HUES48 (cell line): ENCODE measurements around the gene SPA17.

Source experiments
- H3K27ac ChIP-seq: one replicate; pipeline ENCODE4 v1.7.0; 2013; ENCODE audit warnings: low read depth, low read length, inconsistent platforms
- H3K27me3 ChIP-seq: 2 replicates; pipeline ENCODE4 v1.6.1; 2013; ENCODE audit warnings: mild to moderate bottlenecking, low read length; ENCODE audit not compliant: control insufficient read depth, insufficient read depth
- H3K36me3 ChIP-seq: 2 replicates; pipeline ENCODE4 v1.6.1; 2013; ENCODE audit warnings: low read length; ENCODE audit not compliant: control insufficient read depth, insufficient read depth
- H3K4me1 ChIP-seq: 2 replicates; pipeline ENCODE4 v1.6.1; 2013; ENCODE audit warnings: mild to moderate bottlenecking, low read length; ENCODE audit not compliant: control insufficient read depth, insufficient read depth
- H3K4me3 ChIP-seq: 2 replicates; pipeline ENCODE4 v1.5.1; 2013; ENCODE audit warnings: mild to moderate bottlenecking, low read depth, low read length
- H3K9ac ChIP-seq: 2 replicates; pipeline ENCODE4 v1.6.1; 2013; ENCODE audit warnings: mild to moderate bottlenecking, low read depth, low read length, moderate library complexity
- H3K9me3 ChIP-seq: 2 replicates; pipeline ENCODE4 v1.6.1; 2013; ENCODE audit warnings: low read length; ENCODE audit not compliant: control insufficient read depth, insufficient read depth

Gene SPA17

DNA sequence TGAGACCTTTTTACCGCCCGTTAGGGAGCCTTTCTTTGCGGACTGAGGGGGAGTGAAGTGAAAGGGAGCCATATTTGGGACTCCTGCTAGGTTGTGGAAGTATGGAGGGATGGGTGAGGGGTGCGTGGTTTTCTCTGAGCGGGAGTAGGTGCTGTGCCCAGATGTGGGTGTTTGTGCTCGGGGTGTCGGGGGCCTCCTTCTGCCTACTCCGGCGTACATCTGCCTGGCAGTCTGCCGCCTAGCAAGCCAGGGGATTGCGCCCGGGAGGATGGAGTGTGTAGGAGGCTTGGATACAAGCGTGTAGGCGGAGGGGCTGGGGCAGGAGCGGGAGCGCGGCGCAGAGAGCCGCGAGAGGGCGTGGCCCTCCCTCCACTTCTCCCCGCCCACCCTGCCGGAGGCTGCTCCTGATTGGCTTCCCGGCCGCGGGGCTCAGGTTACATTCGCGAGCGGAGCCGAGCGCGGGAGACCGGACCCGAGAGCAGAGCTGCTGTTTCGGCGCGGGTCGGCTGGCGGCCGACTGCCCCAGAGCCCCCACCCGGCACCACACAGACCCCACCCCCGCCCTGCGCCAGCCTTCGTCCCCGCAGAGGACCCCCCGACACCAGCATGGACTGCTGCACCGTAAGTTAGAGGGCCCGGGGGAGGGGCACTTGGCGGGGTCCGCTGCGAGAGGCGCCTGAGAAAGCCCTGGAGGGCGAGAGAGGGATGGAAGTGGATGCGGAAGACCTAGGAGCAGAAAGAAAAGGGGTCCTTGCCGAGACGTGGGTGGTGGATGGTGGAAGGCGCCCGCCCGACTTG lies 66.0 kb downstream of the SPA17 start, which contains the start of gene NRGN:
Gene NRGN, plus strand, starts transcription at position 464 of the 798 bp plus-strand sequence. Its CDS starts 143 bp downstream, at position 607.
- Histone ChIP-seq H3K4me1 (0 out of 2 replicates have a peak, but pooled peaks cover 2% of the 10 kb centered on the region), H3K4me3 (peak within 1 kb of the TSS; percentile 55), H3K27me3 (peaks cover 97% of the 10 kb centered on the region), H3K9ac (no peak within 1 kb of the TSS), H3K27ac (no peak within 1 kb of the TSS), H3K36me3 (no peaks in the 10 kb centered on the region), H3K9me3 (no peaks in the 10 kb centered on the region)

DNA sequence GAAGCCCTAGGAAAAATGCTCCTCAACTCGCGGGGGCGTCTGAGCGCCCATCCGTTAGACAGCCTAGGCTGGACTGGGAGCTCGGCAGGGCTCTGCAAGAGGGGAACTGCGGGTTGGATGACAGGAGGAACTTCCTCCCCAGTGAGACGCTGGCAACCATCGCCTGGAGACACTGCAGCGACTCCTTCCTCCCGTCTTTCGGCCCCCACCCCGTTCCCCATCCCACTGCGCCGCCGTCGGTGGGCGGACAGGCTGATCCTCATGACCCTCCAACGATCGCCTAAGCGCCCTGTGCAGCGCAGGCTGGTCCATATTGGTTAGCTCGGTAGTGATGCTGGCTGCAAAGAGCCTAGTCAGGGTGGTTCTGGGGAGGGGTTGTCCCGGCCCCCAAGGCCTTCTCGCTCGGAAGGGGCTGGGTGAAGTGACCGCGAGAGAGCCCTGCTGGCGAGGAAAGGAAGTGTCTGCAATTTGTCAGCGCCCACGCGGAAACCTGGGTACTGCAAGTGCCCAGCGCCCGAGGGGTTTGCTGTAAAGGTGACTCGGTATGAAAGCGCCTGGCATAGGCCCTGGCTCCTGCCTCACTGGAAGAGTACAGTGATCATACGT lies 66.7 kb downstream of the SPA17 start:
- Histone ChIP-seq H3K9ac (no peak overlapping the region), H3K4me1 (peaks cover 9% of the 10 kb centered on the region), H3K27me3 (peaks cover 97% of the 10 kb centered on the region)

DNA sequence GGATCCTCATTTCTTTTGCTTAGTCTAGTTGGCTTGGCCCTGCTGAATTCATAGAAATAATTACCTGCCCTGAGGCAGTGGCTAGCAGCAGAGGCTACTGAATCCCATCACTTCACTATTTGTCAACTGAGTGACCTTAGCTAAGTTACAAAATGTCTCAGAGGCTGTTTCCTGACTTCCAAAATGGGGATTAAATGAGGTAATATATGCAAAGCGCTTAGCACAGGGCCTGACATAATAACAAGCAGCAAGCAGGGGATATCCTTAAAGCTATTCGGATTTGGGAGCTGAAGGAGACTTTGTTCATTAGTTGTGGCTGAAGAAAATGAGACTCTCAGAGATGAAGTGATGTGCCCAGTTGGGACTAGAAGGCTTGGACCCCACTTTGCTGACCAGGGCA lies 68.9 kb downstream of the SPA17 start:
- Histone ChIP-seq H3K9ac (no peak overlapping the region), H3K27me3 (peaks cover 96% of the 10 kb centered on the region), H3K4me3 (no peak overlapping the region), H3K36me3 (no peaks in the 10 kb centered on the region), H3K4me1 (peaks cover 14% of the 10 kb centered on the region), H3K9me3 (no peaks in the 10 kb centered on the region), H3K27ac (no peak overlapping the region)

More for the DNA sequence above, 66.7 kb downstream of the SPA17 start:
- H3K4me3 ChIP-seq: peak overlapping the region; percentile 55
- H3K9me3 ChIP-seq: no peaks in the 10 kb centered on the region
- no peak overlapping the region for H3K27ac ChIP-seq
- no peaks in the 10 kb centered on the region for H3K36me3 ChIP-seq

DNA sequence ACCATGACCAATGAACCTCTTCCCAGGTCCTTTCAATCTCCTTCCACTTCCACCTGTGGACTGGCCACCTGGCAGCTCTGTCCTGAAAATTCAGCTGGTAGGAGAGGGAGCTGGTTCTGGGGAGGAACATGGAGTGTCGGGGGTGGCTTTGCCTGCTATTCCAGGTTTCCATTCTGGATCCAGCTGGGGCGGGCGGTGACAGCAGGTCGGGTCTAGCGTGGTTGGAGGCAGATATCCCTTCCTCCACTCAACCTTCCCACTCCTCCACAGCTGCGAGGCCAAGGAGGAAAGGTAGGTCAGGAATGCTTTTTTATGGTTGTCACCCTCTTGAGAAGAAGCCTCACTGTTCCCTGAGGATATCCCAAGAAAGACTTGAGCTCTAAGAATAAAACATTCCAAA lies 69.3 kb downstream of the SPA17 start:
- Histone ChIP-seq H3K4me1 (peaks cover 16% of the 10 kb centered on the region), H3K27ac (no peak overlapping the region), H3K4me3 (no peak overlapping the region), H3K36me3 (no peaks in the 10 kb centered on the region), H3K9ac (no peak overlapping the region), H3K9me3 (no peaks in the 10 kb centered on the region), H3K27me3 (peaks cover 96% of the 10 kb centered on the region)

DNA sequence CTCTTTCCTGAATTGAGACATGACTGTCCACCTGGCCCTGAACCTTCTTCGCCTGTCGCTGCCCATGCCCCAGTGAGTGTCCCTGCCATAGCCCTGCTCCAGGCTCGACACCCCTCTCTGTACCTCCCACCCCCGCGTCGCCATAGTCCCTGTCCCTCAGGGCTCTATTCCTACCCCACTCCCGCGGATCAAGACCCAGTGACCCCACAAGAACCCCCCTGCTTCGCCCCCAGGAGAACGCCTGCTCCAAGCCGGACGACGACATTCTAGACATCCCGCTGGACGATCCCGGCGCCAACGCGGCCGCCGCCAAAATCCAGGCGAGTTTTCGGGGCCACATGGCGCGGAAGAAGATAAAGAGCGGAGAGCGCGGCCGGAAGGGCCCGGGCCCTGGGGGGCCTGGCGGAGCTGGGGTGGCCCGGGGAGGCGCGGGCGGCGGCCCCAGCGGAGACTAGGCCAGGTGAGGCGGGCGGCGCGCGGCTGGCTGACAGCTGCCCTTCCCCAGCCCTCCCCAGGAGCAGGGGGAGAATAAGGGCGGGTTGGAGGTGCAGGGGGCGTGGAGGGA lies 71.6 kb downstream of the SPA17 start:
- H3K4me1 ChIP-seq: peaks cover 16% of the 10 kb centered on the region
- H3K4me3 ChIP-seq: peak overlapping the region; percentile 87
- H3K36me3 ChIP-seq: no peaks in the 10 kb centered on the region
- H3K9me3 ChIP-seq: no peaks in the 10 kb centered on the region
- H3K9ac ChIP-seq: no peak overlapping the region
- H3K27me3 ChIP-seq: peaks cover 99% of the 10 kb centered on the region
- H3K27ac ChIP-seq: no peak overlapping the region

DNA sequence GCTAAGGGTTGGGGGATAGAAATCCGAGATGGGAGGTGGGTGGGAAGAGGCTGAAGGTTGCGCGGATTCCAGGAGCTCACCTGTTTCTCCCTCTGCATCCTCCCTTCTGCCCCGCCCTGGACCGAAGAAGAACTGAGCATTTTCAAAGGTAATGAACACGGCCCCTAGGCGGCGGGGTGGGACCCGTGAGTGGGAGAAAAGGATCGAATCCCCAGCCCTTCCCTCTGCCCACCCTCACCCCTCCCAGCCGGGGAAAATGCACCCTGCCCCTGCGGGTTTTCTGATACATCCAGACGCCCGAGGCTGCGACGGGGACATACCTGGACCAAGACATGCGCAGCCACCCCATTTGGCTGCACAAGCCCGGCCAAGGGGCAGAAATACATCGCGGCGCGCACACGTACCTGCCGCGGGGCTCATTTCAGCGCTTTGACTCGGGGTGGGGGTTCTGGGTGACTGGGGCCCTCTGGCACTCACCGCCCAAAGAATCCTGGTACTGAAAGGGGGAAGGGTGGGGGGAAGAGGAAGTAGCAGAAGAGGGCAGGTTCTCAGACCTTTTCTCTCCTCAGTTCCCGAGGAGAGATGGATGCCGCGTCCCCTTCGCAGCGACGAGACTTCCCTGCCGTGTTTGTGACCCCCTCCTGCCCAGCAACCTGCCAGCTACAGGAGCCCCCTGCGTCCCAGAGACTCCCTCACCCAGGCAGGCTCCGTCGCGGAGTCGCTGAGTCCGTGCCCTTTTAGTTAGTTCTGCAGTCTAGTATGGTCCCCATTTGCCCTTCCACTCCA lies 72.3 kb downstream of the SPA17 start:
- Histone ChIP-seq H3K9me3 (no peaks in the 10 kb centered on the region), H3K4me1 (peaks cover 16% of the 10 kb centered on the region), H3K4me3 (peak overlapping the region; percentile 87), H3K9ac (no peak overlapping the region), H3K36me3 (no peaks in the 10 kb centered on the region), H3K27ac (no peak overlapping the region), H3K27me3 (peaks cover 99% of the 10 kb centered on the region)

DNA sequence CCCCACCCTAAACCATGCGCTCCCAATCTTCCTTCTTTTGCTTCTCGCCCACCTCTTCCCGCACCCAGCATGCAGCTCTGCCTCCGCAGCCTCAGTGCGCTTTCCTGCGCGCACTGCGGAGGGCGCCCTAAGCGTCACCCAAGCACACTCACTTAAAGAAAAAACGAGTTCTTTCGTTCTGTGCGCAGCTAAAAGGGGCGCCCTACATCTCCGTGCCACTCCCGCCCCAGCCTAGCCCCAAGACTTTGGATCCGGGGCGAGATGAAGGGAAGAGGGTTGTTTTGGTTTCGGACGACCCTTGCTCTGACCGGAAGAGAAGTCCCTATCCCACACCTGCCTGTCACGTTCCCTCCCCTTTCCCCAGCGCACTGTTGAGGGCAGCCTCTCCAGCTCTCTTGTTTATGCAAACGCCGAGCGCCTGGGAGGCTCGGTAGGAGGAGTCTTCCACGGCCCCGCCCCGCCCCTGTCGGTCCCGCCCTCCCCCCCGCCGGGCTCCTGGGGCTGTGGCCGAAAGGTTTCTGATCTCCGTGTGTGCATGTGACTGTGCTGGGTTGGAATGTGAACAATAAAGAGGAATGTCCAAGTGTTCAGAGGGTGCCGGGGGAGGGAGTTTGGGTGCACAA lies 73.0 kb downstream of the SPA17 start:
- Histone ChIP-seq H3K9ac (no peak overlapping the region), H3K9me3 (no peaks in the 10 kb centered on the region), H3K4me3 (peak overlapping the region; percentile 87), H3K36me3 (no peaks in the 10 kb centered on the region), H3K4me1 (peaks cover 20% of the 10 kb centered on the region), H3K27me3 (peaks cover 99% of the 10 kb centered on the region), H3K27ac (peak overlapping the region; percentile 58)
